Stimulated activated naive CD4-positive, alpha-beta T cell (primary cell): Measurements from ENCODE around the gene MMRN1.

Experiments used
- DNase-seq, 6 experiments: peaks; one replicate each; lab custom pipeline; 2025; lab: John Stamatoyannopoulos, UW

MMRN1 gene

DNA sequence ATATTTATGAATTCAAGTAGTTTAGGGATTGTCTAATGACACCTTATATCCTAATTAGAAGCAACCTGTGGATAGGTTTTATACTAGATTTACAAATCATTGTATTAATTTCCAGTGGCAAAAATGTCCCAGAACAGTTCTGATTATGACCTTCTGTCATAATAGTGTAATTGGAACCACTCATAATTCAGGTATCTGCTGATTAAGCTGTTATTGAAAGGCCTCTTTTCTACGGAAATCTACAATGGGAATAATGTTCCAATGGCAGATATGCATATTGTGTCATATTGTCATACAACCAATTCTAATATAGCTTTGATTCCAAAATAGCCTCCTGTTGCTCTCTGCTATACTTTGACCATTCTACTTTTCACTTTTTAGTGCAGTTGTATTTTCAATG, 19.0 kb downstream of the MMRN1 start:
- DNase-seq = no peak

DNA sequence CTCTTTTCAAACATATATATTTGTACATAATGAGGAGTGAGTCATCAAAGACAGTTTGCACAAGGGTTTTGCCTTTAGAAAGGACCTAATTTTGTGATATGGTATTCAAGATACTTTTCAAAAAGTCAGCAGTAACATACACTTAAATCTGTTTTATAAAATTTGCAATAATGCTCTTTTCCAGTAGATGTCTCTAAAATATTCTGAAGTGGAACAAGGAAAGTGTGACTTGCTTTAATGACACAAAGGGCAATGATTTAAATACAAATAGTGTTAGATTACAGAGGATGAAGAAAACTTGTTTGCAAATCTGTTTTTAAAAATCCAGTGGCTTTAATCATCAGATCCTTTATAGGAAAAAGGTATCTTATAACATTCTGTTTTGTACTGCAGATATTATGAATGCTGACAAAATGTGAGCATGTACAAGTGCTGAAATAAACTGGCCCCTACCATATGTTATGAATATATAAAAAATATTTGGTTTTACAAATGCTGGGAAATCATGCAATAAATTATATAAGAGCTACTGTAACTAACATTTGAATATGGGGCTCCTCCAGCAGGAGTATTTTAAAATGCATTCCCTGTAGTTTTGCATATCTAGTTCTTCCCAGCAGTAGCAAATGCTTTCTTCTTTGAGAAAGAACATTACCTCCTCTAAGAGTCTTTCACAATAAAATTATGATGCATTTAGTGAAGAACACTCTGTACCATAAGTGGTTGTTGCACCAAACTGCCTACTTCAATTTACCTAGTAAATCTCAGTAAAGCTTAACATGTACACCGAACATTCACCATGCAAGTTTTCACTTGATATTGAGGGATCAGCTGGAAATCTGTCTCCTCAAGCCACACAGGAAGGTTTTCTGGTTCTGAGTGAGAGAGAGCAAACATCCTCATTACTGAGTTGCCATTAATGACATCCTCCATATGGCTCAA, 20.2 kb downstream of the MMRN1 start:
- DNase-seq = no peak

DNA sequence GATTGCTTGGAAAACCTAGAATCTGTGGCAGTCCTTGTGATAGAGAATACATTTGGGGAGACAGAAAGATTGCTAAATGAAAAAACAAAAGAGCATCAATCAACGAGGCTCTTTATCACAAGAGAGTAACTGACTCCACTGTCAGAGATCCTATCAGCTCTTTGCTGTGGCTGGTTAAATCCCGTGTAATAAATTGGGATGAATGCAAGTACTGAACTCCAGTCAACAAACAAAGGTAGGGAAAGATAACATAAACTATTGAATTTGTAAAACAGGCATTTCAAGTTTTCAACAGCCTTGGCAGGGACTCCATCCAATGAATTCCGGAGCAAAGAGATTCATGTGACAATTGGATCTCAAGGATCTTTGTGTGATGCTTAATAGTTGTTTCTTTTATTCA, 21.3 kb downstream of the MMRN1 start:
- no peak for DNase-seq

DNA sequence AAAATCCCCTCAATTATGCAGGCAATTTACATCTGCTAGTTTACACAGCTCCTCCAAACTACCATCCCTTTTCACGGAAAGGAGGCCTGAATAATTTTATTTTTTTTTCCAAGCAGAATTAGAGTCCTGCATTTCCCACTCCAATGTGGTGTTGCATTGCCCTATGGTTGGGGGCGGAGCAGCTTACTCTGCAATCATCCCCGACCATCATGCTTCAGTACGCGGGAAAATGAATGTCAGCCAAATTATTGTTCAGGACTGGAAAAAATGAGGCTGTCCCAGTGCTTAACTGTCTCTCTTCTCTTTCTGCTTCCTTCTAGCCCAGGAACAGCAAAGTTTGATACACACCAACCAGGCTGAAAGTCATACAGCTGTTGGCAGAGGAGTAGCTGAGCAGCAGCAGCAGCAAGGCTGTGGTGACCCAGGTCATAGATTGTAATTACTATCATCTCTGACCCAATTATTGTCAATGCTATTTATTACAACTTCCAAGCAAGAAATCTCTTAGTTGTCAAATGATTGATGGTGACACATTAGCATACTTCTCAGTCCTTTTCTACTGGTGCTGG, 28.3 kb downstream of the MMRN1 start:
- no peak for DNase-seq

DNA sequence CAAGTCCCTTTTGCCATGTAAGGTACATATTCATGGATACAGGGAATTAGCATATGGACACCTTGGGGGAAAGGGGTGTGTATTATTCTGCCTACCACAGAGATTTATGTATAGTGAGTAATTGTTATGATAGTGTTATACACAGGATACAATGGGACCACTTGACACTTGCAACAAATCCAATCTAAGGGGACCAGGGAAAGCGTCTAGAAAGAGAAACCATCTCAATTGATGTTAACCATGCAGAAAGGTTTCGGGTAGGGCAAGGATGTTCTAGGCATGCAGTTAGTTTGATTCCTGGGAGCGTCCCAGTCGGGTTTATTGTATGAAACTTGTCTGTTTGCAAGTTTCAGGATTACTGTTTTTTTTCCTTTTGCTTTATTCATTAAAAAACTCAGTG, 34.2 kb downstream of the MMRN1 start:
- no peak for DNase-seq

DNA sequence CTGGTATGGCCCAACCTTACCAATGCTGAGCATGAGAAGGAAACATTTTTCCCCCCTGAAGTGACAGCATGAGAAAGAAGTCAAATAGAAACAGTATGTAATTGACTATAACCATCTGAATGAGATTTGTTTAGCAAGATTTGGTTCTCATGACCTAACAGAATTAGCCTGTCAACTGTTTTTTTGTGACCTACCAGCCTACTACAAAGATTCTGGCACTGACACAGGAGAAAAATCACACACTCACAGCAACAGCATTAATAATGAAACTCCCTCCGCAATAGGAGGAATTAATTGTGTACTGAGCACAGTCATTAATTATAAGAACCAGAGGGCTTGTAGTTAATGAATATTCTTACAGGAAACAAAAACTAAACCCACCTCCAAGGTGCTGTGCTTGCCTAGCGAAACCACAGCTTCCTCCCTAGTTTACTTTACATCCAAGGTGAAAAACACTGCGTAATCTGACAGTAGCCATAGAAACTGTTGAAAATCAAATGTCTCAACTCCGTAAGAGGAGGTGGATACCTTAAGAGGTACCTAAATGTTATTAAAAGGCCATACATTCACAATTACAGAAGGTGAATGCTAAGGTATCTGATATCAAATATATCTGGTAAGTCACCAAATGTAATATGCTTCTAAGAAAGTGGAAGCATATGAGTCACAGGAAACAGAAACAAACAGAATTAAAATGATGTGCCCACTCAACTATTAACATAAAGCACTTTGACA, 34.9 kb downstream of the MMRN1 start:
- DNase-seq = peak in 3 of 6 experiments; percentile 53 to 62 (median 56)

DNA sequence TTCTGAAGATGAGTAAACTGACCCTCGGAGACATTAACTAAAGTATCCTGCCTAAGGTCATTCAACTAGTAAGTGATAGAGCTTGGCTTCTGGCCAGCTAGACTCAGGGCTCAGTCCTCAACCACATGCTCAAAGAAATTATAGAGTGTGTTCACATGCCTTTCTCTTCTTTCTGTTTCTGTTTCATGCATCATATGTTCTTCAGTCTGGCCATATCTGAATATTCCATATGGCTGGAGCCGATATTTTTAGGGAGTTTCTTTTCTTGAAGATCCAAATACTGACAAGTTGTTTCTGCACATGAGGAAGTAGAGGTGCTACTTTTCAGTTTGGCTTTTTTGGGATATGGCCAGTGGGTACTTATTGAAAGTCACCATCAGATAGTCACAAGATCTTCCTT, 44.9 kb downstream of the MMRN1 start:
- DNase-seq = no peak

DNA sequence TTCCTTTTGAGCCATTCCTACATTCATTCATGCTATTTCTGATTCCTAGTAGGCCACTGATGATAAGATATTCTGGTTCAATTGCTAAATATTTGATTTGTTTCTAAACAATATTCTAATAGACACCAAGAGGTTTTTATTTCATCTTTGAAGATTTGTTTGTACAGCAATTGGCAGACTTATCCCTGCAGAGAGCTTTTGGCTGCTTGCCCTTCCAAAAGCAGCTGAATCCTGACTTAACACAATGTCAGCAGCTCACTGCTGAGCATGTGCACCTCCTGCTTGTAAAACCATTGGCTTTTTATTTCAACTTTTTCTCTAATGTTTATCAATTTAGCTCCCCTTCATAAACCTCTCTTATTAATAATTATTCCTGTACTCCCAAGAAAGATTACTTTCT, 45.3 kb downstream of the MMRN1 start:
- no peak for DNase-seq

DNA sequence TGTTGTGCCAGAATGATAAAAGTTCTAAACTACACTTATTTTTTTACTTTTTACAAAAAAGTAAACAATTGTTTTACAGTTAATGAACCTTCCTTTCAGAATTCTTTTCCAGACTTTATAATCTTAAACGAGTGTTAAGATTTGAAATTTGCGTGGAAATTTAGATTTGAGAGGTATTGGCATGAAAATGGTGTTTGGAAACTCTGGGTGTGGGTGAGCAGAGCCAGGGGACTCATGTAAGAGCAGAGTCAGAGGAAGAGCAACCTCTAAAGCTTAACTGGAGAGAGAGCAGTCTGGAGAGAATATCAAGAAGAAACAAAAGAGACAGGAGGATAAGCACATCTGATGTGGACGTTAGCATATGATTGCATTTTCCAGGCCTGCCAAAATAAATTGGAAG, 48.2 kb downstream of the MMRN1 start:
- DNase-seq = no peak

DNA sequence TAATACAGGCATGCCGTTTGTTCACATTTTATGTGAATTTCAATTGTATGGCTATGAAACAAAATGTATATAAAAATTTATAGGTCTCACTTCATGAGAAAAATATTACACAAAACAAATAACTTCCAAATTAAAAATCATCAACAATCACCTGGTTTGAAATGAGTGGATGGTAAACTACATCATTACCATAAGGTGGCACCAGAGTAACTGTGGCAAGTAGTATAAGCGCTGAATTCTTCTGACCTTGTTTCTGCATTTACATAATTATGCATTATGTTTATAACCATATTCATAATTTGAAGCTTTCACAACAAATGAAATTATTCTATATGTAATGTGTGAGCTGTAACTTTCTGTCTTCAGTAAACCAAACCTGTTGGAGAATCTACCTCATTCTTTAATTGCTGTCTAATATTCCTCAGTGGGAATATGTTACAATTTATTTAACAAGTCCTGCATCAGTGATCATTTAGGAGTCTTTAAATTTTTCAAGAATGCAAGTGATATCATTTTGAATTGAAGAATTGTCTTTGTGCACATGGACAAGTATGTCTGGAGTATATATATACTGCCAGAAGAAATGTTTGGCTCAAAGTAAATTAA, 55.2 kb downstream of the MMRN1 start:
- DNase-seq = no peak

DNA sequence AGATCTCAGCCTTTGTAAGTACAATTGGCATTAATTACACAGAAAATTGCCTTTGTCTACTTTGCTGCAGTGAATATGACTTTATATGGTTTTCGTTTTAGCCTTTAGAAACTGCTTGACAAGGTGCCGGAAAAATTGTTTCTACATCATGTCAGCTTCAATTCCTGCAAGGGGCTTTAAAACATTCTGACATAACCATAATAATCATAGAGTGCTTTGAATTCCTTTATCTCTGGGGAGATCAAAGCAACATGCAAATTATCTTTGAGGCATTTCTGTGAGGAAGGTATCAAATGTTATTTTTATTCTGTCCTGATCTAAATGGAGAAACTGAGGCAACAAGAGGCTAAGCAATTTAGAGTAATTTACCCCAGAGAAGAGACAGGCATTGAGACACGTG, 57.8 kb downstream of the MMRN1 start:
- no peak for DNase-seq

DNA sequence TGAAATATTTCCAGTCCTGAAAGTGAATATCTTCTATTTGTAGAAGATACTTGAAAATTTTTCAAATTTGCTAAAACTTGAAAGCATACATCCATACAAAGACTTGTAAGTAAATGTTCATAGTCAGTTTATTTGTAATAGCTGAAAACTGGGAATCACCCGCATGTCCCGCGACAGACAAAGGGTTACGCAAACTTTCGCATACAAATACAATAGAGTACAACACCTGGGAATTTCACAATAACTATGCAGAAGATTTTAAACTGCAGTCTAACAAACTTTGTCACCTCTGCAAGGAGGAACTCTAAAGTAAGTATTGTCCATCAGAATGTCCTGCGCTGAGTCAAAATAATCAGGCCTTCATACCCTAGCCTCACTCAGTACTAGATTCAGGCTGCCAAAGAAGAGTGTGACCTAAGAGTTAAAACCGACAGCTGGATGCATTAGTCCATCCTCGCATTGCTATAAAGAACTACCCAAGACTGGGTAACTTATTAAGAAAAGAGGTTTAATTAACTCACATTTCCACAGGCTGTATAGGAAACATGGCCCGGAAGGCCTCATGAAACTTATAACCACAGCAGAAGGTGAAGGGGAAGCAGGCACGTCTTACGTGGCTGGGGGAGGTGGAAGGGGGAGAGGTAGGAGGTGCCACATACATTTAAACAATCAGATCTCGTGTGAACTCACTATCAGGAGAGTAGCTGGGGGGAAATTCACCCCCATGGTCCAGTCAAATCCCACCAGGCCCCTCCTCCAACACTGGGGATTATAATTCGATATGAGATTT, 60.4 kb downstream of the MMRN1 start:
- no peak for DNase-seq

DNA sequence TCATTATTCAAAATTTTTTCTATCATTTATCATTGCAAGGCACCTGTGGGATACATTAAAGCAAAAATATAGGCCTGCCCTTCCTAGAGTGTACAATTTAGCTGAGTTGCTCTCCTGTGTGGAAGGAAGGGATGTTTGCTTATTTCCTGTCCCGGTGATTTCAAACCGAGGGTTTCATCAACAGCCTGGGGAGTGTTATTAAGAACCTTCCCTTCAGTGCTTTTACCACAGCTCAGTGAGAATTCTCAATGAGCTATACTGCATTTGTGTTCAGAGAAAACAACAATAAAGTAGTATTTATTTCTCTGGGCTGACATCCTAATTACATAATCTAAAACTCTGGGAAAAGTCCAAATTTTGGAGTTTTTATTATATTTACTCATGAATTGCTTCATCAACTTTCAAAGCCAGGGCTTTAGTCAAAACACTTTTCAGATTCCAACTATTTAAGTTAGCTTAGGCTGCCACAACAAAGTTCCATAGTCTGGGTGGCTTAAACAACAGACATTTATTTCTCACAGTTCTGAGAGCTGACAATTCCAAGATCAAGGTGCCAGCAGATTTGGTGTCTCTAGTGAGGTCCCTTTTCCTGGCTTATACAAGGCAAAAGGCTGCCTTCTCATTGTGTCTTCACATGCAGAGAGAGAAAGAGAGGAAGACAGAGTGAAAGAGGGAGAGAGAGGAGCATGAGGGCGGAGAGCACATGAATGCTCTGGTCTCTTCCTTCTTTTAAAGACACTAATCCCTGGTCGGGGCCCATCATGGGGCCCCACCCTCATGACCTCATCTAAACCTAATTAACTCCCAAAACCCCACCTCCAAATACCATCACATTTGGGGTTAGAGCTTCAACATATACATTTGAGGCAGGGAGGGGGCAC, 62.6 kb downstream of the MMRN1 start:
- DNase-seq = no peak

DNA sequence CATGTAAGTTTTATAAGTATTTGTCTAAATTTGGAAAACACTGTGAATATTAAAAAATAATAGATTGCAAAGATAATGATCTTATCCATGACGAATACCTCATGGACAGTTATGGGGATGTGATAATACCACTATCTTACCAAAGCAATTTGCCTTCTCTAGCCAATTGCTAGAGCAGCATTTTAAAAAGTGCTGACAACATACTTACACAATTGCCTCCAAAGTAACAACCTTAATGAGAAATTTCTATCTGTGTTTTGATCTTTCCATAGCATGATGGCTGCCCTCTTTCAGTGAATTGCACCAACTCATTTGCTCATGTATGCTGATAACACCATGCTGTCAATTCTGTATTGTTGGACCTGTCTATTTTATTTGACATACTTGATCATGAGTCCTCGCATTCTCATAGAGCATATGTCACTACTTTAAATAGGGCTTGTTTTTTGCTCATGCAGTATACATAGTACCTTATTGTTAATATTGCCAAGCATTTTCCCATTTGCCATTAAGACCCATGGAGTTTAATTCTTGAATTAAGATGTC, 87.2 kb downstream of the MMRN1 start:
- DNase-seq = no peak

DNA sequence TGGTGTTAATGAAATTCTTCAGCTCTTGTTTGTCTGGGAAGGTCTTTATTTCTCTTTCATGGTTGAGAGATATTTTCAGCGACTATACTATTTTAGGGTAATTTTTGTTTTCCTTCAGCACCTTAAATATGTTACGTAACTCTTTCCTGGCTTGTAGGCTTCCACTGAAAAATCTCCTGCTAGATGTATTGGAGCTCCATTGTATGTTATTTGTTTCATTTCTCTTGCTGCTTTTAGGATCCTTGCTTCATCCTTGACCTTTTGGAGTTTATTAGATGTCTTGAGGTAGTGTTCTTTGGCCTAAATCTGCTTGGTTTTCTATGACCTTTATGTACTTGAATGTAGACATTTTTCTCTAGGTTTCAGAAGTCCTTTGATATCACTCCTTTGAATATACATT, 93.6 kb downstream of the MMRN1 start:
- no peak for DNase-seq

DNA sequence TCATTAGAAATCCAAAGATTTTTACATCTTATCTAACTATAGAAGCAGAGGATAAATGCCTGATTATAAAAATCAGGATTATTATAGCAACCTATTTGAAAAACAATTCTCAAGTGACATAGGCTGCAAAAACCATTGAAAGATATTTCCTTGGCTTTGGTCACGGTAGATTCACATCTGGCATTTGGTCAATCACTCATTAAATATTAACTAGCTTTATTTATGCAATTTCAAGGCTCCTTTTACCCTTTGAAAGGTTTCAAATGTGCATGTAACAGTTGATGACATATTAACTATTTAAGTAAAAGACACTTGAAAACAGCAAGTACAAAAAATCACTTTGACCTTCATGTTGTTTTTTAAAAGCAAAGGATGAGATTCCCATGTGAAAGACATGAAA, 98.1 kb downstream of the MMRN1 start:
- no peak for DNase-seq

DNA sequence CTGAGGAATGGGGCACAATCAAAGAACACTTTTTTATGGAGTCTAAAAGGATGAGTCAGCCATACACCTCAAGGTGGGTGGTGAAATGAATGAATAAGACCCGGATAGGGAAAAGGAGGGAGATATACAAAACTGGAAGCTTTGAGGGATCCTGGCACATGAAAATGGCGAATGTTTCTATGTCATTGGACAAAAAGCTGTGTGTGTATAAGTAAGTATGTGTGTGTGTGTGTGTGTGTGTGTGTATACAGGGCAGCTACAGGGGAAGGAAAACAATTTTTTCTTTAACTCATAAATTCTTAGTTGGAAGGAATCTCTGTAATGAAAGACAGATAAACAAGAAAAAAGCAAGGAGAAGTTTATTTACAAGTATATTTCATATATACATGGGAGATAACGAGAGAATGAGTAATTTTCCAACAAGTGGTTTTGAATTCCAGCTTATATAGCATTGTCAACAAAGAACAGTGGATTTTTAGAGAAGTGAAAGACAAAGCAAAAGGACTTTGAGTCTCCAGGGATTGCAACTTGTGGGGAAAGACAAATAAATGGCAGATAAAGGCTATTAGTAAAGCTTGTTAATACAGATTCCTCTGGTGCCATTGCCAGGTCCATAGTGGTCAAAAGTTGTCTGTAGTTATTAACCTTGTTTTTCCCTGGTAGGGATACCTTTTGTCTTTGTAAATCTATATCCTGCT, 99.7 kb downstream of the MMRN1 start:
- DNase-seq = no peak

DNA sequence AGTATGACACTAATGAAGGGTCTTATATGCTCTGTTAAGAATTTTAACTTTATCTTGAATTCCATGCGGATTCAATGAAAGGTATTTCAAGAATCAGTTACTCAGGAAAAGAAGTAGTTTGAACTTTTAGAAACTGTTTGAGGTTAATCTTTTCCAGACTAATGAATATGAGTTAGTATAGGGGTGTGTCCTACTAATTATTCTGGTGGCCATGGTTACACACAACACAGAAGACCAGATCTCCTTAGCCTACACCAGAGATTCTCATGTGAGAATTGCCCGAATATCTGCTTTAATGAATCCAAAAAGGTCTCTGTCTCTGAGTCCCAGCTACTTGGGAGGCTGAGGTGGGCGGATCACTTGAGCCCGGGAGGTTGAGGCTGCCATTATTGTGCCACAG, 100.4 kb downstream of the MMRN1 start:
- DNase-seq = no peak

DNA sequence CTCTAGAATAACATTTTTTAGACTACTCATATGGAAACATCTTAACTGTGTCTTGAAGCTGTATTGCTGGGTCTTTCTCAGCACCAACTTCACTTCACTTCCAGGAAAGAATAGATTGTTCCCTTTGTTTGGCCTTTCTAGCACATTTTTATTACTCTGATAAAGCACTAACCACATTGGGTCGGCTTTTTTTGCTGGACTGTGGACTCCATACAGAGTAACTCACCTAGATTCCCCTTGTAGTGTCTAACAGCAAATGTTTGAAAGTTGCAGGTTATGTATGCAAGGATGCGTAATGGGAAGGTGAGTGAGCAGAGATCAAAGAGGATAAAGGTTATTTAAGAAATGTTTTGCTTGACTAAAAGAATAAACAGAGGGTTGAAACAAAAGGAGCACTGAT, 101.2 kb downstream of the MMRN1 start:
- no peak for DNase-seq

DNA sequence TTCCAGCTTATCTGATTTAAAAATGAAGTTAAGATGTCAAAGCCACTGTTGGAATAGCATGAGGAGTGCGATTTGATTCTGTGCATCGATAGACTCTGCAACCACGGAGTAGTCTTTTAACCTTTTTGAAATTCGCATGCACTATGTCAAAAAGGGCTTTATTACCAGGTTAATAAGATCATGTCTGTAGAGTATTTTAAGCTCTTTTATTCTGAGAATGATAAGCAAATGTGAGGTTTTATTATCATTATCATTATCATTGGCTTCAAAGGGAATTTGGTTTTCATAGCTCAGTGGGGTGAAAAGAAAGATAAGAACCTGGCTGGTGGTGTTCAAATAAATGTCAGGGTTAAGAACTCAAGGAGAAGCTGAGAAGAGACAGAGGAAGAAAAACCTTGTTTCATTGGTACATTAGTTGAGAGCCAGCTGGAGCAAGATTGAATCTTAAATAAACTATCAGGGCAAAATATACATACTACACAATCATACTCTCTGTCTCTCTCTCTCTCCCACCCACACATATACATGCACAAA, 102.6 kb downstream of the MMRN1 start:
- no peak for DNase-seq
